DMS153 treated with DMSO at 0.1 percent for 48 hours (cell line): ENCODE results near the gene LRRC59.
A peak's percentile ranks its signal among the peaks of the same experiment; 100 is the strongest.

Experiments used
- DNase-seq: peaks from one replicate; lab custom pipeline; 2025; ENCODE audit not compliant: unreplicated experiment; lab: John Stamatoyannopoulos, UW

LRRC59 gene

GRCh38 chr17:50388728-50389127 lies 8.6 kb downstream of the LRRC59 start:
- no peak for DNase-seq

GRCh38 chr17:50386510-50386909 lies 10.8 kb downstream of the LRRC59 start:
- no peak for DNase-seq

- DNase-seq: no peak
Observed at GRCh38 chr17:50382931-50383330, 14.4 kb downstream of the LRRC59 start.

- no peak for DNase-seq
Observed at GRCh38 chr17:50381920-50382319, 15.4 kb downstream of the LRRC59 start.

GRCh38 chr17:50381260-50381815 lies 16.0 kb downstream of the LRRC59 start:
- DNase-seq: no peak

GRCh38 chr17:50380369-50381259 lies 16.7 kb downstream of the LRRC59 start:
- DNase-seq: no peak

DNA sequence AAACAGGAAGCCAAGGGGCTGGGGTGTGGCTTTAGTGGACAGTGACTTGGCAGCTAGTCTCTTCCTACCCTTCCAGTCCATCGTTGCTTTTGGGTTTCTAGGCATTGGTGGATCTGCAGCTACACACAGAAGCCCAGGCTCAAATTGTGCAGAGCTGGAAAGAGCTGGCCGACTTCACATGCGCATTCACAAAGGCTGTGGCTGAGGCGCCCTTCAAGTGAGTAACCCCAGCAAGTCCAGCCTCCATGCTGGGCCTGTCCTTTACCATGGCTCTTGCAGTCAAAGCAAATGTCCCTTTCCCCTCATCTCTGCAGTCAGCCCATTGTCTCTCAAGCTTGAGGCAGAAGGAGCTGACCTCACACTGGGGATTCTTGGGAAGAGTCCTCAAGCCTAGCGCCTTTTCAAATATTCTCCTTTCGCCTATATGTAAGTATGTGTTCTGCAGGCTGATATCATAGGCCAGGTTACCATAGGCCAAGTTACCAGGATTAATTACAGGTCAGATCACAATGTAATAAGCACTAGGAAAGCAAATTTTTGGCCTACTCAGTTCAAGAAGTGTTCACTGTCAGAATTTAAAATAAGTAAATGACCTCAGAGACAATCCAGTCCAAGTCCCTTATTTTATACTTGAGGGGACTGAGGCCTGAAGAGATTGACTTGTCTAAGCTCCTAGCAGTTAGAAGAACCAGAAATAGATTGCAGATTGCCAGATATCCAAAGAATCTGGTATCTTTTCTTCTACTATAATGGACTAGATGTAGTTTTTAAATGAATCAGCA lies 17.8 kb downstream of the LRRC59 start:
- DNase-seq: no peak

GRCh38 chr17:50375858-50376538 lies 21.3 kb downstream of the LRRC59 start:
- DNase-seq: no peak

DNA sequence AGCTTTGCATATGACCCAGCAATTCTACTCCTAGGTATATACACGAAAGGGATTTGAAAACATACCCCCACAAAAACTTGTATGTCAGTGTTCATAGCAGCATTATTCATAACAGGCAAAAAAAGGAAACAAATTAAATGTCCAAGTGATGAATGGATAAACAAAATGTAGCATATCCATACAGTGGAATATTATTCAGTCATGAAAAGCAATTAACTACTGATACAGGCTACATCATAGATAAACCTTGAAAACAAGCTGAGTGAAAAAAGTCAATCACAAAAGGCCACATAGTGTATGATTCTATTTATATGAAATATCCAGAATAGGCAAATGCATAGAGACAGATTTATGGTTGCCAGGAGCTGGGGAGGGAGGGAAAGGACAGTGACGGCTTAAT lies 23.6 kb downstream of the LRRC59 start:
- DNase-seq: no peak

- peak; percentile 90 for DNase-seq
Observed at GRCh38 chr17:50372758-50373556, 24.4 kb downstream of the LRRC59 start, which contains the start of the genes EME1 and MRPL27. TSS of gene EME1 (plus strand) at chr17:50373229. CDS start at chr17:50375209, 1,980 bp downstream. TSS of gene MRPL27 (minus strand) at chr17:50373184. CDS start at chr17:50373170, 14 bp downstream.

DNA sequence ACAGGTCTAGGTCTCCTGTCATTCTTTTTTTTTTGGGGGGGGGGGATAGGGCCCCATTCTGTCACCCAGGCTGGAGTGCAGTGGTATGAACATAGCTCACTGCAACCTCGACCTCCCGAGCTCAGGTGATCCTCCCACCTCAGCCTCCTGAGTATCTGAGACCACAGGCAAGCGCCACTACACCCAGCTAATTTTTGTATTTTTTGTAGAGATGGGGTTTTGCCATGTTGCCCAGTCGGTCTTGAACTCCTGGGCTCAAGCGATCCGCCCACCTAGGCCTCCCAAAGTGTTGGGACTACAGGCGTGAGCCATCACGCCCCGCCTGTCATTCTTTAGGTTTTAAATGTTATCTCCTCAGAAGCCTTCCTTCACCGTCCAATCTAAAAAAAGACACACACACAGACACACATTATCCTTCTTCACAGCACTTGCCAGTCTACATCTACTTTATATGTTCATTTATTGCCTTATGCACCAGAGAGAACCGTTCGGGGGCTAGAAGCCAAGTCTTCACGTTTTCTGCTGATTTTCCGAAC lies 25.0 kb downstream of the LRRC59 start:
- DNase-seq: no peak

GRCh38 chr17:50371526-50371925 lies 25.8 kb downstream of the LRRC59 start:
- DNase-seq: no peak

DNA sequence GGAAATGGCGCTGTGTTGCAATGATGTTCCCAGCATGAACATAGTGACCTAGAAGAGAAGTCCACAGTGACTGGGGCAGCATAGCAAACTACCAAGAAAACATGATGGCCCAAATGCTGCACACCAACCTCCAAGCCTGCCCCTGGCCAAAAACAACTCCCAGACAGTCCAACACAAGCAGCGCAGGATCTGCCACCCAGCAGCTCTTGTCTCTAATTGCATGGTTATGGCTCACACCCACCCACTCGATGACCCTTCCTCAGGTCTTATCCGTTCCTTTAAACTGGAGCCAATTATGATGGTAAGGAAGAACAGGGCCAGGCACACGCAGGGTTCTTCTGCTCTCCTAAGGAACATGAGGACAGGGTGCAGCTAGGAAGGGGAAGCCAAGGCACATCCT lies 27.3 kb downstream of the LRRC59 start:
- DNase-seq: no peak

GRCh38 chr17:50367401-50367800 lies 29.9 kb downstream of the LRRC59 start:
- DNase-seq: no peak

DNA sequence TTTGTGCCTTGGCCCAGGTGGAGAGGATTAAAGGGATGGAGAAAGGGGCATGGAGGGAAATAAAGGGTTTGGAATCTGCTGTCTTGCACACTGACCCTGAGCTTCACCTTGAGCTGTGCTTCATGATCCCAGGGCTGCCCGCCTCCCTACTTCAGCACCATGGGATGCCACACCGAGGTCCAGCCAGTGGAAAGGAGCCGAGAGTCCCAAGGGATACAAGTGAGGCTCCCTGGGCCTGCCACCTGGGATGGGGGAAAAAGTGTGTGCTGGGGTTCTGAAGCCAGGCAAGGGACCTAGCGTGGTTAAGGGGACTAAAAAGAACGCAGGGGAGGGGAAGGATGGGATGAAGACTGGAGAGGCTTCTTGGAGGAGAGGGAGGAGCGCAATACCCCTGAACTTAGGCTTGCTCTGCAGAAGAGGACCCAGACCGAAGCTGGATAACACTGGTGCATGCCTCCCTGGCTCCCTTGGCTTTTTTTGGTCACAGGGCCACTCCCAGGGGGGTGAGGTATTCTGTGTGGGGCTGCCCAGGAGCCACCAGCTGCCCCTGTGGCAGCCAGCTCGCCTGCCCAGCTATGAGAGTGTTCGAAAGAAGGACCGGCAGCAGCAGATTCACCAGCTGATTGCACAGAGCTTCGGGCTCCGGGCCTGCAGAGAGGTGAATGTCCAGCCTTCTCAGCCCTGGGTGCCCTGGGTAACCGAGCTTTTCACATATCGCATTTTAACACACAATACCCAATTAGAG lies 31.5 kb downstream of the LRRC59 start:
- DNase-seq: no peak

DNA sequence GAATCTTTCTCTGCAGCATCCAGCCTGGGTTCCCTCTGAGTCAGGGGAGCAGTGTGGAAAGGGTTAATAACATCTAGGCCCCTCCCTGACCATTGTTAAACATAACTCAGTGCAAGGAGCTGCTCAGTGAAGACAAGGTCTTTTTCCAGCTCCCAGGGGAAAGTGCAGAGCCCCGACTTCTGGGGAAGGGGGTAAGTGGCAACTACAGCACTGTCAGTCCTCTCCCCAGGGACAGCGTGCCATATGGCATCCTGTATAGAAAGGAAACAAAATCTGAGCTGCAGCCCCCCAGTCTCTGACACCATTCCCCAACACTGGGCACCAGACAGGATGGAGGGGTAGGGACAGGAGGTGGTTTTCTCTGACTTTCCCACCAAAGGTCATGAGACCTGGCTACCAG lies 32.2 kb downstream of the LRRC59 start:
- no peak for DNase-seq

- DNase-seq: no peak
Observed at GRCh38 chr17:50364715-50365114, 32.6 kb downstream of the LRRC59 start.

DNA sequence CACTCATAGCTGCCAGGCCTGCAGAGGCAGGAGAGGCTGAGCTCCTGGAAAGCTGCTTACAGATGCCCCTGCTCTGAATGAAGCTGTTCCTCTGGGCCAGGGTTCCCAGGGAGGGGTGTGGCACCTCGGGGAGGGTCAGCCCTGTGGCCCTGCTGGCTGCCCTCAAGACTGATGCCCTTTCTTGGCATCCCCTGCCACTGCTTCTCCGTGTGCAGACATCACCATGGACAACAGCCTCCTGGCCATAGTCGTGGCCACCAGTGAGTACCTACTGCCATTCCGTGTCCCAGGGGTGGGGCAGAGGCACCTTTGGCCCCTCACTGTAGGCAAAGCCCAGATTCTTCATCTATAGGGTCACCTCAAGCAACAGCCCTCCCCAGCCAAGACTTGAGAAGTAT lies 33.3 kb downstream of the LRRC59 start:
- no peak for DNase-seq
